Spleen (tissue), 11 donors: ENCODE measurements around the gene ENTPD5. TPM values are rescaled to one million over a fixed set of nuclear protein-coding genes. Genes with fewer than 3 reads are reported as not detected.
"Not testable (repeated sequence)": the region's sequence is repeated elsewhere in the genome, so short reads cannot be mapped to it uniquely, and the experiment has no call there.

Experiments used
- DNase-seq: peaks from one replicate; pipeline ENCODE4 v3.0.0-alpha.2; 2020
- H3K27ac ChIP-seq, 8 donors: fragments of 200-600 bp; sonication (generic) in 7 of 8; 1 replicate in 4 of 8; 2 replicates in 4 of 8; pipeline versions ENCODE4 v1.5.0 to v1.8.0; 2016 to 2021; ENCODE audit warnings: inconsistent platforms in 4 of 8, mild to moderate bottlenecking in 4 of 8, moderate library complexity in 1 of 8
- H3K27me3 ChIP-seq, 7 donors: fragments of 200-600 bp; sonication (generic) in 6 of 7; replicated peaks in 1 of 7; 1 replicate in 4 of 7; 2 replicates in 3 of 7; pipeline versions ENCODE4 v1.5.0 to v1.8.0; 2016 to 2021; ENCODE audit warnings: inconsistent platforms in 3 of 7, mild to moderate bottlenecking in 1 of 7
- H3K36me3 ChIP-seq, 6 donors: fragments of 200-600 bp; sonication (generic) in 5 of 6; 1 replicate in 4 of 6; 2 replicates in 2 of 6; pipeline versions ENCODE4 v1.5.0 to v1.8.0; 2016 to 2021; ENCODE audit warnings: inconsistent platforms in 2 of 6
- H3K4me1 ChIP-seq, 6 donors: fragments of 200-600 bp; sonication (generic) in 5 of 6; 1 replicate in 3 of 6; 2 replicates in 3 of 6; pipeline versions ENCODE4 v1.5.0 to v1.8.0; 2016 to 2021; ENCODE audit warnings: inconsistent platforms in 3 of 6
- H3K4me3 ChIP-seq, 8 donors: fragments of 200-600 bp; sonication (generic) in 7 of 8; 1 replicate in 4 of 8; 2 replicates in 4 of 8; pipeline versions ENCODE4 v1.5.0 to v1.8.0; 2016 to 2021; ENCODE audit warnings: inconsistent platforms in 4 of 8, mild to moderate bottlenecking in 4 of 8, moderate library complexity in 2 of 8
- H3K9me3 ChIP-seq, 8 donors: fragments of 200-600 bp; sonication (generic) in 7 of 8; 1 replicate in 4 of 8; 2 replicates in 4 of 8; pipeline versions ENCODE4 v1.5.0 to v1.8.0; 2016 to 2021; ENCODE audit warnings: inconsistent platforms in 4 of 8
- POLR2A ChIP-seq, 3 donors: fragments of 450-650 bp; IDR thresholded peaks; one replicate each; pipeline ENCODE4 v1.5.1; 2017; ENCODE audit warnings: antibody characterized with exemption in 3 of 3, mild to moderate bottlenecking in 1 of 3
- POLR2AphosphoS5 ChIP-seq, 3 donors: sonication (generic); formaldehyde crosslinking; IDR thresholded peaks; one replicate each; pipeline ENCODE4 v1.5.1; 2017; ENCODE audit warnings: antibody characterized with exemption in 3 of 3
- WGBS, 5 donors: extraction: QIAGEN DNeasy Blood & Tissue Kit in 3 of 5; methylation state at CpG; one replicate each; pipeline versions ENCODE4 v1.1.5 to v1.1.7; 2013 to 2018; 5-methylcytosine and 5-hydroxymethylcytosine counted together
- intact Hi-C: fragments of 100-400 bp; cut with DNase I; formaldehyde crosslinking; loops from one replicate; pipeline ENCODE4 v1.15.0; 2023; ENCODE audit warnings: low total_unique reads
- polyA plus RNA-seq, 3 donors: library from polyadenylated mRNA; stranded (reverse); fragments of 200-250 nt; gene quantifications; one replicate each; pipeline ENCODE4 v1.2.1, GENCODE V29; 2013
- total RNA-seq, 7 donors: library from RNA; depleted of rRNA in 3 of 7; stranded (reverse); fragments of >200 nt in 3 of 7; fragmentation: NEBNext Ultra II Directional in 4 of 7; extraction: Animal tissue kit (Norgen Biotek cat#: 25700) in 4 of 7; gene quantifications; one replicate each; pipeline versions ENCODE4 v1.1.0 to v1.2.1, GENCODE V29; 2016 to 2021
- TF ChIP-seq, protein P1 (sequence below), 11 experiments: fragments of 200-600 bp in 7 of 11; fragments of 450-650 bp in 4 of 11; sonication (generic) in 4 of 11; IDR thresholded peaks in 8 of 11; conservative IDR thresholded peaks in 3 of 11; 1 replicate in 7 of 11; 2 replicates in 4 of 11; pipeline versions ENCODE4 v1.4.0 to v1.8.0; 2016 to 2021; ENCODE audit warnings: antibody characterized with exemption in 11 of 11, inconsistent platforms in 4 of 11, mild to moderate bottlenecking in 1 of 11
- donor health status: healthy with polysubstance abuse.
- donor health status: DM: no; HTN: no; CAD: no; lungs with moderate emphysema.
- donor health status: DM: no; HTN: no; CAD: no.
- donor health status: Bipolar disorder and iron deficiency.
- donor health status: healthy.
- donor health status: DM: no; HTN: no; CAD: no.
- donor health status: DM: yes; HTN: yes; CAD: no.

The ENTPD5 gene
- total and polyA plus RNA-seq, 10 donors: 2.9 to 13.9 (median 7.6) TPM

DNA sequence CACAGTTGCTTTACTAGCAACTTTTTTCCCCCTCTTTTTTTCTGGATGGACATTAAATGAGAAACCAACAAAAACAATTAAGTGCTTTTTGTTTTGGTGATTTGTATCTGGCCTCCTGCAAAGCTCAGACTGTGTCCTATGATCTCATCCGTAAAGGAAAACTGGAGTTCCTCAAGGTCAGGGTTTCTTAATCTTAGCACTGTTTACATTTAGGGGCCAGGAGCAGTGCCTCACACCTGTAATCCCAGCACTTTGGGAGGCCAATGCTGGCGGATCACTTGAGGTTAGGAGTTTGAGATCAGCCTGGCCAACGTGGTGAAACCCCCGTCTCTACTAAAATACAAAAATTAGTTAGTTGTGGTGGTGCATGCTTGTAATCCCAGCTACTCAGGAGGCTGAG is 28.0 kb downstream of the ENTPD5 start:
- Histone ChIP-seq H3K36me3 (peaks cover 0 to 34% (median 18%) of the 10 kb centered on the region in 6 donors), H3K4me1 (no peaks in the 10 kb centered on the region), H3K4me3 (no peak overlapping the region), H3K27me3 (no peaks in the 10 kb centered on the region), H3K27ac (no peak overlapping the region), H3K9me3 (no peaks in the 10 kb centered on the region)
- intact Hi-C loops: no loop called here
- 74 to 91% (median 80%) methylated on average over 4 of the region's 4 CpGs for WGBS, 5 donors
- DNase-seq: no peak
- no peak for TF ChIP-seq POLR2AphosphoS5 (IDR thresholded peaks at IDR 0.05)
- no peak for TF ChIP-seq POLR2A (IDR thresholded peaks at IDR 0.05)
- TF ChIP-seq, protein P1, sequence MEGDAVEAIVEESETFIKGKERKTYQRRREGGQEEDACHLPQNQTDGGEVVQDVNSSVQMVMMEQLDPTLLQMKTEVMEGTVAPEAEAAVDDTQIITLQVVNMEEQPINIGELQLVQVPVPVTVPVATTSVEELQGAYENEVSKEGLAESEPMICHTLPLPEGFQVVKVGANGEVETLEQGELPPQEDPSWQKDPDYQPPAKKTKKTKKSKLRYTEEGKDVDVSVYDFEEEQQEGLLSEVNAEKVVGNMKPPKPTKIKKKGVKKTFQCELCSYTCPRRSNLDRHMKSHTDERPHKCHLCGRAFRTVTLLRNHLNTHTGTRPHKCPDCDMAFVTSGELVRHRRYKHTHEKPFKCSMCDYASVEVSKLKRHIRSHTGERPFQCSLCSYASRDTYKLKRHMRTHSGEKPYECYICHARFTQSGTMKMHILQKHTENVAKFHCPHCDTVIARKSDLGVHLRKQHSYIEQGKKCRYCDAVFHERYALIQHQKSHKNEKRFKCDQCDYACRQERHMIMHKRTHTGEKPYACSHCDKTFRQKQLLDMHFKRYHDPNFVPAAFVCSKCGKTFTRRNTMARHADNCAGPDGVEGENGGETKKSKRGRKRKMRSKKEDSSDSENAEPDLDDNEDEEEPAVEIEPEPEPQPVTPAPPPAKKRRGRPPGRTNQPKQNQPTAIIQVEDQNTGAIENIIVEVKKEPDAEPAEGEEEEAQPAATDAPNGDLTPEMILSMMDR (IDR thresholded peaks at IDR 0.05 in 8 of 11, conservative IDR thresholded peaks at IDR 0.05 in 3 of 11): no peak

DNA sequence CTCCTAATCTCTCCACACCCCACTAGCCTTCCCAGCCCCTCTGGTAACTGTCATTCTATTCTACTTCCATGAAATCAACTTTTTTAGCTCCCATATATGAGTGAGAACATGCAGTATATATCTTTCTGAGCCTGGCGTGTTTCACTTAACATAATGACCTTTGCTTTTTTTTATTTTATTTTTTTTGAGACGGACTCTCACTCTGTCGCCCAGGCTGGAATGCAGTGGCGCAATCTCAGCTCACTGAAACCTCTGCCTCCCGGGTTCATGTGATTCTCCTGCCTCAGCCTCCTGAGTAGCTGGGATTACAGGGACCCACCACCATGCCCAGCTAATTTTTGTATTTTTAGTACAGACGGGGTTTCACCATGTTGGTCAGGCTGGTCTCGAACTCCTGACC is 30.4 kb downstream of the ENTPD5 start:
- H3K27me3 ChIP-seq, DNase-seq, H3K4me1 ChIP-seq, H3K4me3 ChIP-seq, intact Hi-C loops, H3K27ac ChIP-seq, H3K9me3 ChIP-seq: not testable (repeated sequence)
- 86 to 95% (median 89%) methylated on average over 5 to 7 of the region's 7 CpGs for WGBS, 5 donors
- peaks cover 0 to 50% (median 20%) of the 10 kb centered on the region in 6 donors for H3K36me3 ChIP-seq

DNA sequence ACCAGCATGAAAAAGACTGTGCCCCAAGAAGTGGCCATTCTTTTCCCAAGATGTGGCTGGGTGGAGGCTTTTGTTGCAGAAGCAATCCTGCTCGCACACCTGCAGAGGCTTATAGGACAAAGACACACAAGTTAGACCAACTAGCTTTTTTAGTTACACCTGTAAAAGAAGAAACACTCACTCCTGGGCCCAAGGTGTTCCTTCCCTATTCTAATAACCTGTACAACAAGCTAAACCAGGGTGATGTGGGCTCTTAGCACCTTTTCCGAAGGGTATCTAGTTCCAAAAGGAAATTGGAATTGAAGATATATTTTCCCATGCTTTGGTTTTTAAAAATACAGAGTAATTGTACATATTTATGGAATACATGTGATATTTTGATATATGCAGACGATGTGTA is 31.0 kb downstream of the ENTPD5 start:
- WGBS, 5 donors: 92 to 99% (median 96%) methylated on average over 3 of the region's 3 CpGs
- no peaks in the 10 kb centered on the region for H3K27me3 ChIP-seq
- no peak for DNase-seq
- no peaks in the 10 kb centered on the region for H3K9me3 ChIP-seq
- no peak overlapping the region for H3K27ac ChIP-seq
- no peak overlapping the region for H3K4me3 ChIP-seq
- peaks cover 0 to 53% (median 20%) of the 10 kb centered on the region in 6 donors for H3K36me3 ChIP-seq
- H3K4me1 ChIP-seq: no peaks in the 10 kb centered on the region
- intact Hi-C loops: no loop called here
- TF ChIP-seq POLR2AphosphoS5 (IDR thresholded peaks at IDR 0.05) (no peak), POLR2A (IDR thresholded peaks at IDR 0.05) (no peak)
- TF ChIP-seq, protein P1 (IDR thresholded peaks at IDR 0.05 in 8 of 11, conservative IDR thresholded peaks at IDR 0.05 in 3 of 11): no peak

DNA sequence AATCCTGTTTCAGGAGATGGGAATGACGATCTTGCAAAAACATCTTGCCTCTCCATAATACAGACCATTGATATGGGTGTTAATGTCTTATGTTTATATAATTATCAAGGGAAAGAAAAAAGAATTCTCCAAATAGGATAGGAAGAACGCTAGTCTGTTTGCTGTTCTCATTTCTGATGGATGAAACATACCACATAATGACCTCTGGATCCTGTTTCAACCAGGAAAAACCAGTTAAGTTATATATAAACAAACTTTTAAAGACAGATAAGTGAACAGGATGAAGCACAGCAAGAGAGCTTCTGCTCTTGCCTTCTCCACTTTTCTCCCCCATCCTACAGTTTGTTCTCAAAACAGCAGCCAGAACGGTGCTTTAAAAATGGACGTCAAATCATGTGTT is 41.2 kb downstream of the ENTPD5 start:
- Histone ChIP-seq H3K27ac (no peak overlapping the region), H3K4me1 (no peaks in the 10 kb centered on the region), H3K36me3 (peaks cover 0 to 71% (median 12%) of the 10 kb centered on the region in 6 donors), H3K9me3 (no peaks in the 10 kb centered on the region), H3K4me3 (no peak overlapping the region), H3K27me3 (no peaks in the 10 kb centered on the region)
- DNase-seq: no peak
- no peak for TF ChIP-seq POLR2AphosphoS5 (IDR thresholded peaks at IDR 0.05)
- TF ChIP-seq, protein P1 (IDR thresholded peaks at IDR 0.05 in 8 of 11, conservative IDR thresholded peaks at IDR 0.05 in 3 of 11): no peak
- no peak for TF ChIP-seq POLR2A (IDR thresholded peaks at IDR 0.05)
- WGBS, 5 donors: 59 to 87% (median 62%) methylated on average over 4 of the region's 4 CpGs
- intact Hi-C loops: no loop called here

DNA sequence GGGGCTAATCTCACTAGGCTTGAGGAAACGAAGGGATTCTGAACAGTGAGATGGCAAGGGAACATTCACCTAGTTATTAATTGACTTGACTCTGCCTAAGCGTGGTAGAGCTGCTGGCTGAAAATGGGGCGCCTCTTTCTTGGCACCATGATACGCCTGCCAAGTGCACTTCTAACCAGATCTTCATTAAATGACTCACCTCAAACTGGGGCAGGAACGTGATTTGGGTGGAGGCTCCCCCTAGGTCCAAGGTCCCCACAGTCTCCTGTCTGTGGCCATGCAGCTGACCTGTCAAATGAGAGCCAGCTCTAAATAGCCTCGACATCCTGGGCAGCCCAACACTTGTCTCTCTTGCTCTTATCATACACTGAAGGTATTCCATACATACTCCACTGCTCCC is 43.0 kb downstream of the ENTPD5 start:
- WGBS, 5 donors: 80 to 94% (median 84%) methylated on average over 6 of the region's 6 CpGs
- TF ChIP-seq, protein P1 (IDR thresholded peaks at IDR 0.05 in 8 of 11, conservative IDR thresholded peaks at IDR 0.05 in 3 of 11): no peak
- TF ChIP-seq POLR2A (IDR thresholded peaks at IDR 0.05) (no peak), POLR2AphosphoS5 (IDR thresholded peaks at IDR 0.05) (no peak)
- no peak for DNase-seq
- Histone ChIP-seq H3K4me1 (no peaks in the 10 kb centered on the region), H3K27ac (no peak overlapping the region), H3K9me3 (no peaks in the 10 kb centered on the region), H3K4me3 (no peak overlapping the region), H3K27me3 (no peaks in the 10 kb centered on the region), H3K36me3 (peaks cover 0 to 71% (median 16%) of the 10 kb centered on the region in 6 donors)
- intact Hi-C loops: no loop called here
